Cardiac septum (tissue), 1 donor: Measurements from ENCODE around the gene TRIM52. TPM values are rescaled to one million over a fixed set of nuclear protein-coding genes. Genes with fewer than 3 reads are reported as not detected.

Experiments
- DNase-seq: peaks from one replicate; pipeline ENCODE4 v3.0.0-alpha.2; 2020; ENCODE audit warnings: low spot score
- intact Hi-C: fragments of 100-400 bp; cut with DNase I; formaldehyde crosslinking; loops from one replicate; pipeline ENCODE4 v1.14.0; 2022
- total RNA-seq: library from RNA; stranded (reverse); fragmentation: NEBNext Ultra II Directional; extraction: Animal tissue kit (Norgen Biotek cat#: 25700); gene quantifications from one replicate; pipeline ENCODE4 v1.2.1, GENCODE V29; 2021
- donor health status: DM: no; HTN: no; CAD: no.

Gene TRIM52
- total RNA-seq, 1 donor from 2014 or later, result 9.1 TPM

- no peak for DNase-seq
- intact Hi-C loops, result loop anchor here (2.0 kb wide), 2 partner anchors 13 to 69 kb away; no protein-coding TSS in a partner anchor
These were observed 796 bp downstream of the TRIM52 start for GRCh38 chr5:181259974-181260719.

DNA sequence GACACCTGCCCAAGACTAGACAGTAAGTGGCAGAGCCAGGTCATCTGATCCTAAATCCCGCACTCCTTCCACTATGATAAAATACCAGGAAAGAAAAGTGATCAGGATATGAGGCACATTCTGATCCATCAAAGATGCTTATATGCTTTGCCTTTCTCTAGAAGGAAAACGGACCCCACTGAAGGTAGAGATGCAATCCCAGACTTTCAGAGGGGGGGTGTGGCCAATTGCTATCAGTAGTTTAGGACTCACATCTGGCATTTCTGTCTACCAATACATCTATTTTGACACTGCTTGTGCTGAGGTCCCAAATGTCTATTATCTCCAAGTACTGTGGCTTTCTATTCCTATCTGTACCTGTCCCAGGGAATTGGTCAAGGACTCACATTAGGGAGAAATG, 1.7 kb downstream of the TRIM52 start:
- DNase-seq, result no peak
- intact Hi-C loops, result no loop called here

DNA sequence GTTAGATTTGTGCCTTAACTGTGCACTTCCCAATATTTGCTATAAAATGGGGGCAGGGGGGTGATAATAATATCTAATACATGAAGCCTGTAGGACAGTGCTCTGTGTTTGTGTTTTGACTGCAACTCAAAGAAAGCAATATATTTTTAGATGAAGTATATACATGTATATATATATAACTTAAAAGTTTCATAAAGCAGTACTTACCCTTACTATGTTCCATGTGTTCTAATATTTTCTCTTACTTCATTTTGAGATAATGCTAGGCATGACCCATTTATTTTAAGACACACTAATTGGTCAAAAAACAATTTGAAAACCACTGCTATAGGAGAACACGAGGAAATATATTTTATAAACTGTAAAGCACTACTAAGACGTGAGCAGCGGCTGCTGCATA, 2.4 kb downstream of the TRIM52 start:
- intact Hi-C loops, result no loop called here
- no peak for DNase-seq

- intact Hi-C loops, result no loop called here
- DNase-seq, result no peak
These were observed 4.9 kb downstream of the TRIM52 start for GRCh38 chr5:181255836-181256578.

DNA sequence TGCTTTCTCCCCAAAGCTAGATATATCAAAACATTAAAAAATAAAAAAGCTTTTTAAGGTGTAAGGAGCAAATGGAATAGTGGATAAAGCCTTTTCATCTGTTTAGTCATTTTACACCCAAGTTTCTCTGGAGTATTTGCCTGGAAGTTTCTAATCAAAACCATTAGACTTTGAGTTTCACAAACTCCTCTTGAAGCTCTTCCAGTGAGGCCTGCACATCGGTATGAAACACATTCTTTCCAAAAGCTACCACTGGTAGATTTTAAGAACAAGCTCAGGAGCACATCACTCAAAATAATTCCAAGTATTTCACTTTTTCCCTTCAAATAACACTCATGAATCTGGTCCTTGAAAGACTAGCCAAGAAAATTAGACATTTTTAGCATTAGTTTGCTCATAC, 5.7 kb downstream of the TRIM52 start:
- intact Hi-C loops, result no loop called here
- no peak for DNase-seq

DNA sequence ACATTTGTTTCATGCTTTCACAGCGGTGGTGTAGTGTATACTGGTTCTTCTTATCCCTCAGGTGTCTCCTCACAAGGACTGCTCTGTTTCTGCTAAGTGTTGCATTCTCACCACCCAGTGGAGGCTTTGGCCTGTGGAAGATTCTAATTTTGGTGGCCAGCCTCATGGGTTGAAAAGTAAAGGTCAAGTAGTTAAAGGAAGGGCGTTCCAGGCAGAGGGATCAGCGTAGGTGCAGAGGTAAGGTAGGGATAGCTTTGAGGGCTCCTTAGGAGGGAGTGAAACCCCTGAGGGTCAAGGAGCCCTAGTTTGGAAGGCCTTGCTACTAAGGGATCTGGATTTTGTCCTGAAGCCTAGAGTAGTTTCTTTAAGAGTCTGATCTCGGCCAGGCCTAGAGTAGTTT, 12.7 kb downstream of the TRIM52 start:
- intact Hi-C loops, result loop anchor here (10.0 kb wide), 1 partner anchor 433 kb away; no protein-coding TSS in a partner anchor

DNA sequence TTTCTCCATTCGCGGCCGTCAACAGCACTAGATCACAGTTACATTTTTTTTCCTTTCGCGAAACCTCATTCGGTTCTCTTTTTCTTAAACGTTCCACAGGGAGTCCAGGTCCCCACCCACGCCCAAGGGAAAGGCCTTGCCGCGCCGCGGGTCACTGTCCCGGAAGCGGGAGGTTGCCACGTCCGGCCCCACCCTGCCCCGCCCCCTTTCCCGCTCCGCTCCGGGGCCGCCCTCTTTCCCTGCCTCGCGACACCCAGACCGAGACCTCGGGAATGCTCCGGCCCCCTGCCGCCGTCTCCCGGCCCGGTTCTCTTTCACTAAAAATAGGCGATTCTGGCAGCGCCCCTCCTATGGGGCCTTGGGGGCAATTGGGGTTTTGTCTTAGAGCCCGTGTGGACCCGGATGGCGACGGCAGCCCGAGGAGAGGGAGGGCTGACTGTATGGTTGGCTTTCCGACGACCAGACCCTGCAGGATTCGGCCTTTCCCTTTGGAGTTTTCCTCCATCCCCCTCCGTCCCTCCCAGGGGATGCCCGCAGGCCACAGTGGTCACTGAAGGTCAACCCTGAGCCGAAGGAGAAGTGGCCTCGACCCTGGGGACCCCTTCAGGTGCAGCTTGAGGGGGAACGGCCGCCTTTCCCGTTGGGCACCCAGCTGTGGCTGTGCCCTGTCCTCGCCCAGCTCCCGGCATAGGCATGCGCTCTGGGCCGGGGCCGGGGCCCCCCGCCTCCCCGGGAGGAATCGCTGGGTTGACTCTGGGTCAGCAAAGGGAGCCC, 14.5 kb downstream of the TRIM52 start:
- intact Hi-C loops, result loop anchor here (2.0 to 10.0 kb wide), 2 partner anchors 14 to 432 kb away; partner anchors contain the start of gene TRIM52
- peak; percentile 96 for DNase-seq

More for the DNA sequence above, 12.7 kb downstream of the TRIM52 start:
- no peak for DNase-seq

DNA sequence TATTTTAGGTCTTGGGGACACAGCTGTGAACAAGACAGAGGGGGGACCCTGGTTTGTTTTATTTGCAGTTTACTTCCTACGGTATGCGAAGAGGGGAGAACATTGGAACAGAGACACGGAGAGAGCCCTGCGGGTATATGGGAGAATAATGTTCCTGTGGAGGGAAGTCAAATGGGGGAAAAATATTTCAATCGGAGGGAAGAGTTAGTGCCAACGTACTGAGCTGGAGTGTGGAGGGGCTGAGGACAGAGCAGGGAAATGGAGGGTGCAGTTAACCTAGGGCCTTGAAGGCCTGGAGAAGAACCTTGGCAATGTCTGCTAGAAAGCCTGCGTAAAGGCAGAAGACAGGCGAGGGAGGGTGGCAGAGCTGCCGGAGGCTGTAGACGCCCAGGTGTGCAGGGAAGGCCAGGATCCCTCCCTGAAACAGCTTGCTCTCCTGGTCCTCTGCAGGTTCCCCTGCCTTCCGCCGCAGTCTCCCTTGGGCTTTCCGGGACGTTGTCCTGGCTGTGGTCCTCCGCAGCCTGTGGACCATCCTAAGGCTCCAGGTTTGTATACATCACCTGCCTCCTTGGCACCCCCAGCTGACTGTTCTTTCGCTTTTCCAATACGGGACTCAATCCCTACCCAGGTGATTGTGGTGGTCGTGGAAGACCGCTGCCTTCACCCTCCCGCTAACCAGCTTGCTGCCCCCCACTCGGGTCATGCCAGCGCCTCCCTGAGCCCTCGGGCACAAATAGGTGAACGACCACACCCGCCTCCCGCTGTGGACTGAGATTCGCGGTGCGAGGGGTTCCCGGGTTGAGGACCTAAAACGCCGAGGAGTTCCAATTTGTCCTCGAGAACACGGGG, 15.3 kb downstream of the TRIM52 start:
- intact Hi-C loops, result loop anchor here (2.0 to 10.0 kb wide), 2 partner anchors 15 to 431 kb away; partner anchors contain the start of gene TRIM52
- no peak for DNase-seq

- DNase-seq, result peak; percentile 92
These were observed 17.2 kb downstream of the TRIM52 start, which contains the start of gene RACK1 for GRCh38 chr5:181243564-181244343. Gene RACK1 (minus strand): TSS chr5:181243906. CDS start chr5:181243800, 106 bp downstream.

GRCh38 chr5:181243018-181243563, 17.9 kb downstream of the TRIM52 start:
- no peak for DNase-seq
- intact Hi-C loops, result loop anchor here (10.0 kb wide), 1 partner anchor 428 kb away; no protein-coding TSS in a partner anchor

More at GRCh38 chr5:181243564-181244343, 17.2 kb downstream of the TRIM52 start, which contains the start of gene RACK1:
- intact Hi-C loops, result loop anchor here (1.0 to 10.0 kb wide), 3 partner anchors 20 to 429 kb away; partner anchors contain the start of gene TRIM41

DNA sequence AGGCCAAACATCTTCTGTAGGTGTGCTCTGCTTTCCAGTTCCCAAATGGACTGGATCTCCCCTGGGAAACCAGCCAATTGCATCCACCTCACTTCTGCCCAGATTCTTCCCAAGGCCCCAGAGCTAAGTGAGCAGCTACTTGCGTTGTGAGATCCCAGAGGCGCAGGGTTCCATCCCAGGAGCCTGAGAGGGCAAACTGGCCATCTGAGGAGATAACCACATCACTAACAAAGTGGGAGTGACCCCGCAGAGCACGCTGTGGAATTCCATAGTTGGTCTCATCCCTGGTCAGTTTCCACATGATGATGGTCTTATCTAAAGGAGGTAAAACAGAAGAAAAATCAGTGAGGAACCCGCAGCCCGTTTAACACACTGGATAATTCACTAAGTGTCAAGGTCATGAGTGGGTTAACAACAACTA, 18.9 kb downstream of the TRIM52 start:
- no peak for DNase-seq
- intact Hi-C loops, result loop anchor here (10.0 kb wide), 1 partner anchor 427 kb away; no protein-coding TSS in a partner anchor

- DNase-seq, result no peak
- intact Hi-C loops, result loop anchor here (10.0 kb wide), 1 partner anchor 427 kb away; no protein-coding TSS in a partner anchor
These were observed 19.5 kb downstream of the TRIM52 start for GRCh38 chr5:181241393-181241975.

DNA sequence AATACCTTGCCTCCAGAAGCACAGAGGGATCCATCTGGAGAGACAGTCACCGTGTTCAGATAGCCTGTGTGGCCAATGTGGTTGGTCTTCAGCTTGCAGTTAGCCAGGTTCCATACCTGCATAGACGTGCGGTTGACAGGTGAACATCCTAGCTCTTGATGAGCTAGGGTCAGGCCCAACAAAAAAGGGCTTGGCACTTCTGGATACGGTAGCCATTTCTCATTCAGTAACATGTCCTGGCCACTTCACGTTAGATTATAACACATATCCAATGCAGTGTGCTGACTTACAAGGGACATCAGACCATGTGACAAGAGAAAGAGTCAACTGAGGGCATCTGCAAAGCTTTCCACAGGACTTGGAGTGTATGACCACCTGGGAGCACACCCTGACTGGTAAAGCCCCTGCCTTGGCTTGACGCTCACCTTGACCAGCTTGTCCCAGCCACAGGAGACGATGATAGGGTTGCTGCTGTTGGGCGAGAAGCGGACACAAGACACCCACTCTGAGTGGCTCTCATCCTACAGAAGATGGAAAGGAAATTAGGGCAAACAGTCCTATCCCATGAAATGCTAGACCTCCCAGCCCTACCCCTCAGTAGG, 21.8 kb downstream of the TRIM52 start:
- intact Hi-C loops, result no loop called here
- DNase-seq, result no peak

DNA sequence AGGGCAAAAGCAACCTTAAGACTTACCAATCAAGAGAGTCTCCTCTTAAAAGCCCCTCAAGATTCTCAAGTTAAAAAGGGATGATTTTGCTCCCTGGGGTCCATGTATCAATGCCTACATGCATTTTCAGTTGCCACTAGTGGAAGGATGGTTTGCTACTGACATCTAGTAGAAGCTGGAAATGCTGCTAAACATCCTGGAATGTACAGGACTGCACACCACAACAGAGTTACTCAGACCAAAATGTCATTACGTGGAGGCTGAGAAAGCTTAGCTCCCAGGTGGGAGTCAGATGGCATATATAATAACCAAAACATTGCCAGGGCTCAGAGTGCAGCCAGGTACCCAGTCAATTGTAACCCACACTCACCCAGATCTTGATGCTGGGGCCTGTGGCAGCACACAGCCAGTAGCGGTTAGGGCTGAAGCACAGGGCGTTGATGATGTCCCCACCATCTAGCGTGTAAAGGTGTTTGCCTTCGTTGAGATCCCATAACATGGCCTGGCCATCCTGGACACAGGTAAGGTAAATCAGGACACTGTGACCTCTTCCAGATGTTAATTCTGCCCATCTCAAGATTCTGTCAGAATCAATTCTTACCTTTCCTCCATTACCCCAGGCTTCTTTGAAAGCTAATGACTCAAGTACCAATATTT, 23.1 kb downstream of the TRIM52 start:
- no peak for DNase-seq
- intact Hi-C loops, result no loop called here

DNA sequence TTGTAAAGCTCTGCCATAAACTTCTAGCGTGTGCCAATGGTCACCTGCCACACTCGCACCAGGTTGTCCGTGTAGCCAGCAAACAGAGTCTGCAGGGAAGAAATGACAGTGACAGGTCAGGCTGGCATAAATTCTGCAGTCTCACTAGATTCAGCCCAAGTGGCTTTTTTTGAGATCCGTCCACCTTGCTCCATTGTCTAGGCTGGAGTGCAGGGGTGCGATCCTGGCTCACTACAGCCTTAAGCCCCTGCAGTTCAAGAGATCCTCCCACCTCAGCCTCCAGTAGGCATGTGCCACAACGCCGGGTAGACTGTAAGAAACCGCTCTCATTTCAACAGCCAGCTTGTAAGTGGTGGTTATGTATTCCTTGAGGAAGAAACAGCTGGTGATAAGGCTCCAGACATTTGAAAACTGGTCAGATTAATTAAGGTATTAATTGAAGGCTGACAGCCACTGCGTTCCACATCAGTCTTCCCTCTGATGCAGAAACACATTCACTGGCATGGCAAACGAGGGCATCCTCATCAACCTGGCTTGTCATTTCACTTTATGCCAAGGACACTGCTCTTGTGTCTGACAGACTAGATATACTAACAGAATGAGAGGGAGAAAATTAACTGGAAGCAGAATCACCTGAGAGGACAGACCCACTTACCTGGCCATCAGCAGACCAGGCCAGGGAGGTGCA, 23.8 kb downstream of the TRIM52 start:
- DNase-seq, result no peak
- intact Hi-C loops, result no loop called here

GRCh38 chr5:181236471-181236870, 24.5 kb downstream of the TRIM52 start:
- intact Hi-C loops, result no loop called here
- no peak for DNase-seq
